Activated CD4-positive, alpha-beta memory T cell treated with anti-CD3 and anti-CD28 coated beads for 36 hours (primary cell): ENCODE results near the gene COPS4. TPM values are rescaled to one million over a fixed set of nuclear protein-coding genes. Genes with fewer than 3 reads are reported as not detected.
A peak's percentile ranks its signal among the peaks of the same experiment; 100 is the strongest.
"Not testable (repeated sequence)": the region's sequence is repeated elsewhere in the genome, so short reads cannot be mapped to it uniquely, and the experiment has no call there.

Source experiments
- CTCF ChIA-PET: fragments of 350-600 bp; sonication (Branson Sonifier 250); formaldehyde crosslinking; loops from one replicate; lab custom pipeline; 2021; ENCODE audit warnings: antibody characterized with exemption, inconsistent platforms; lab: Charles Lee
- POLR2A ChIA-PET: fragments of 350-600 bp; sonication (Branson Sonifier 250); formaldehyde crosslinking; loops from one replicate; lab custom pipeline; 2021; ENCODE audit warnings: antibody characterized with exemption; lab: Charles Lee
- DNase-seq: peaks from one replicate; pipeline ENCODE4 v3.0.0-alpha.2; 2020
- H3K27ac Mint-ChIP-seq: one replicate; pipeline ENCODE4 v1.8.0; 2021; ENCODE audit warnings: mixed read lengths
- H3K27me3 Mint-ChIP-seq: one replicate; pipeline ENCODE4 v1.8.0; 2021; ENCODE audit warnings: mixed read lengths
- H3K36me3 Mint-ChIP-seq: one replicate; pipeline ENCODE4 v1.8.0; 2021; ENCODE audit warnings: mixed read lengths
- H3K4me1 Mint-ChIP-seq: one replicate; pipeline ENCODE4 v1.8.0; 2021; ENCODE audit warnings: low read depth, mixed read lengths
- H3K4me3 Mint-ChIP-seq: one replicate; pipeline ENCODE4 v1.8.0; 2021; ENCODE audit warnings: mild to moderate bottlenecking, mixed read lengths
- H3K9me3 Mint-ChIP-seq: one replicate; pipeline ENCODE4 v1.8.0; 2021; ENCODE audit warnings: mixed read lengths
- intact Hi-C: fragments of 100-400 bp; cut with micrococcal nuclease; formaldehyde crosslinking; loops from one replicate; pipeline ENCODE4 v1.15.1; 2023
- total RNA-seq, 2 experiments: library from RNA; stranded (reverse); gene quantifications; one replicate each; pipeline ENCODE4 v1.2.3, GENCODE V29; 2021

COPS4 gene
- total RNA-seq, 2 experiments from 2014 or later: 38.5 to 40.6 TPM

- Mint-ChIP-seq H3K9me3 (no peaks in the 10 kb centered on the region), H3K4me1 (no peaks in the 10 kb centered on the region), H3K27me3 (no peaks in the 10 kb centered on the region), H3K36me3 (peaks cover 29% of the 10 kb centered on the region), H3K27ac (no peak overlapping the region), H3K4me3 (no peak overlapping the region)
- CTCF ChIA-PET: no interaction called here
- POLR2A ChIA-PET: no interaction called here
- DNase-seq: no peak
- intact Hi-C loops: no loop called here
Measured at GRCh38 chr4:83065266-83065665, 30.3 kb downstream of the COPS4 start.

DNA sequence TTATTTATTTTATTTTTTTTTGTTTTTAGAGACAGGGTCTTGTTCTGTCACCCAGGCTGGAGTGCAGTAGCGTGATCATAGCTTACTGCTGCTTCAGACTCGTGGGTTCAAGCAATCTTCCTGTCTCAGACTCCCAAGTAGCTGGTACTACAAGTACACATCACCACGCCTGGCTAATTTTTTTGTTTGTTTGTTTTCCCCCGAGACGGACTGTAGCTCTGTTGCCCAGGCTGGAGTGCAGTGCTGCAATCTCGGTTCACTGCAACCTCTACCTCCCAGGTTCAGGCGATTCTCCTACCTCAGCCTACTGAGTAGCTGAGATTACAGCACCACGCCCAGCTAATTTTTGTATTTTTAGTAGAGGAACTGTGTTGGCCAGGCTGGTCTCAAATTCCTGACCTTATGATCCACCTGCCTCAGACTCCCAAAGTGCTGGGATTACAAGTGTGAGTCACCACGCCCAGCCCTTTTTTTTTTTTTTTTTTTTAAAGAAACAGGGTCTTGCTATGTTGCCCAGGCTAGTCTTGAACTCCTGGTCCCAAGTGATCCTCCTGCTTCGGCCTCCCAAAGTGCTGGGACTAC, 32.2 kb downstream of the COPS4 start:
- intact Hi-C loops: no loop called here
- H3K27me3 Mint-ChIP-seq: no peaks in the 10 kb centered on the region
- CTCF ChIA-PET: interaction anchor here (0.8 to 1.4 kb wide), 2 partner anchors 186 to 193 kb away, joined by 3 to 5 read pairs; no protein-coding TSS in a partner anchor
- H3K4me3 Mint-ChIP-seq: no peak overlapping the region
- H3K27ac Mint-ChIP-seq: no peak overlapping the region
- no peaks in the 10 kb centered on the region for H3K9me3 Mint-ChIP-seq
- H3K4me1 Mint-ChIP-seq: no peaks in the 10 kb centered on the region
- no peak for DNase-seq
- peaks cover 25% of the 10 kb centered on the region for H3K36me3 Mint-ChIP-seq
- POLR2A ChIA-PET: no interaction called here

DNA sequence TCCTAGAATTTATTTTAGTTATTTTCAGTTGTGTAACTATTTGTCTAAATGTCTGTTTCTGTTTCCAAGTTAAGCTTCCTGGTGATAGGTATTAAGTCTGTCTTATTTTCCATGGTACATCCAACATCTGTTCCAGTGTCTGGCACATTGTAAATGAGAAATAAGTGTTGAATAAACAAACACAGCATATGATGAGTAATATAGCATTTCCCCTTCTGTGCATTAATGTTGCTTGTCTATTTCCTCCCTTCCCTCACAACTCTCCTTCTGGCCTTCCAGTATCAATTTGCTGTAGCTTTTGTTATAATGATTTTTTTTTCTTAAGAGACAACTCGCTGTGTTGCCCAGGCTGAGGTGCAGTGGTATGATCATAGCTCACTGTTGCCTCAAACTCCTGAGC, 36.1 kb downstream of the COPS4 start:
- H3K9me3 Mint-ChIP-seq: no peaks in the 10 kb centered on the region
- H3K4me3 Mint-ChIP-seq: no peak overlapping the region
- no peak for DNase-seq
- peaks cover 8% of the 10 kb centered on the region for H3K4me1 Mint-ChIP-seq
- peaks cover 33% of the 10 kb centered on the region for H3K36me3 Mint-ChIP-seq
- no peaks in the 10 kb centered on the region for H3K27me3 Mint-ChIP-seq
- ChIA-PET CTCF (interaction anchor here (0.7 to 2.8 kb wide), 9 partner anchors 21 to 213 kb away, joined by 3 to 11 read pairs (median 3); partner anchors contain the start of gene COQ2), POLR2A (no interaction called here)
- H3K27ac Mint-ChIP-seq: no peak overlapping the region
- intact Hi-C loops: no loop called here

- CTCF ChIA-PET: interaction anchor here (0.7 to 3.3 kb wide), 31 partner anchors 15 to 223 kb away, joined by 3 to 21 read pairs (median 5); partner anchors contain the start of genes COPS4 and COQ2
Measured at GRCh38 chr4:83074086-83074704, 39.2 kb downstream of the COPS4 start.

GRCh38 chr4:83074783-83075182, 39.8 kb downstream of the COPS4 start:
- DNase-seq: peak; percentile 79

More at GRCh38 chr4:83074086-83074704, 39.2 kb downstream of the COPS4 start:
- peaks cover 8% of the 10 kb centered on the region for H3K4me1 Mint-ChIP-seq
- H3K9me3 Mint-ChIP-seq: no peaks in the 10 kb centered on the region
- intact Hi-C loops: loop anchor here (1.0 to 2.0 kb wide), 10 partner anchors 36 to 283 kb away; partner anchors contain the start of genes COPS4 and PLAC8
- H3K27ac Mint-ChIP-seq: no peak overlapping the region
- DNase-seq: peak; percentile 49
- H3K4me3 Mint-ChIP-seq: peak overlapping the region; percentile 16
- POLR2A ChIA-PET: interaction anchor here (0.6 to 1.7 kb wide), 5 partner anchors 34 to 712 kb away, joined by 4 to 6 read pairs (median 4); partner anchors contain the start of genes COPS4 and COQ2
- H3K36me3 Mint-ChIP-seq: peaks cover 25% of the 10 kb centered on the region
- no peaks in the 10 kb centered on the region for H3K27me3 Mint-ChIP-seq

DNA sequence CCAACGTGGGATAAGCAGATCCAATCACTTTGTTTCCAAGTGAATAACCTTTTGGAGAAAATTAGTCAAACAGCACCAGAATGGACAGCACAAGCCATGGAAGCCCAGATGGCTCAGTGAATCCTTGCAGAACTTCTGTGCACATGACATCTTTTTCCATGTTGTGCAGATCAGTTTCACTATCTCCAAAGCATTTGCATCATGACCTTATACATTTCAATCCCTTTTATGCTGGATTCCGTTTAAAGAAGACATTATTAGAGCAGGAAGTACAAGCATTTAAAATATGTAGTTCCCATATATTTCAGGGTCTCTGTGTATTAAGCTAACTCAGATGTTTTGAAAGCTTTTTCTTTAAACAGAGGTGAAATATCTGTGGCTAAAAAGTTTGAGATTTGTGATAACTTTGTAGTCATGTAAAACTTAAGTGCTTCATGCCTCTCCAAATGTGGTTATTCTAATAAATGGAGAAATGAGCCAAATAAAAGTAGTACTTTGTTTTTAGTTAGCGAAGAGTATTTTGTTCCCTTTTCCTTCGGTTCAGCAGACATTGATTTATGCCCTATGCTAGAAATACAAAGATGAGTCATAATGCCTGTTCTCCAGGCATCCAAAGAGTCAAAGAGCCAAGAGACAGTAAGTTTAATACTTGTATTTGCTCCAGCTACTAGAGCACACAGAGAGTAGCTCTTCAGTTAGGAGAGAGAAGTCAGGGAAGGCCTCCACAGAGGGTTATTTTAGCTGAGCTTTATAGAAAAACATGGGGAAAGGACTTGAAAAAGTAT, 40.5 kb downstream of the COPS4 start:
- Mint-ChIP-seq H3K27ac (no peak overlapping the region), H3K27me3 (no peaks in the 10 kb centered on the region), H3K9me3 (no peaks in the 10 kb centered on the region), H3K4me1 (peaks cover 8% of the 10 kb centered on the region), H3K4me3 (no peak overlapping the region), H3K36me3 (peaks cover 20% of the 10 kb centered on the region)
- ChIA-PET POLR2A (interaction anchor here (1.2 to 1.7 kb wide), 3 partner anchors 9 to 209 kb away, joined by 4 to 6 read pairs (median 5); partner anchors contain the start of gene COQ2), CTCF (interaction anchor here (0.6 to 3.3 kb wide), 20 partner anchors 17 to 218 kb away, joined by 3 to 21 read pairs (median 6); partner anchors contain the start of genes COPS4 and COQ2)
- intact Hi-C loops: loop anchor here (2.0 kb wide), 3 partner anchors 41 to 281 kb away; partner anchors contain the start of gene COPS4
- no peak for DNase-seq

More at GRCh38 chr4:83074783-83075182, 39.8 kb downstream of the COPS4 start:
- ChIA-PET CTCF (interaction anchor here (0.7 to 3.3 kb wide), 30 partner anchors 15 to 218 kb away, joined by 3 to 21 read pairs (median 5); partner anchors contain the start of genes COPS4 and COQ2), POLR2A (interaction anchor here (0.9 to 1.7 kb wide), 4 partner anchors 33 to 209 kb away, joined by 4 to 6 read pairs (median 4); partner anchors contain the start of genes COPS4 and COQ2)
- Mint-ChIP-seq H3K36me3 (peaks cover 22% of the 10 kb centered on the region), H3K4me3 (peak overlapping the region; percentile 9)
- intact Hi-C loops: loop anchor here (1.0 to 2.0 kb wide), 10 partner anchors 36 to 282 kb away; partner anchors contain the start of genes COPS4 and PLAC8
- not testable (repeated sequence) for H3K27ac Mint-ChIP-seq, H3K27me3 Mint-ChIP-seq, H3K4me1 Mint-ChIP-seq, H3K9me3 Mint-ChIP-seq

GRCh38 chr4:83080561-83080960, 45.6 kb downstream of the COPS4 start:
- Mint-ChIP-seq H3K36me3 (peaks cover 14% of the 10 kb centered on the region), H3K4me3 (no peak overlapping the region), H3K27ac (no peak overlapping the region), H3K9me3 (peaks cover 3% of the 10 kb centered on the region), H3K27me3 (no peaks in the 10 kb centered on the region), H3K4me1 (peaks cover 27% of the 10 kb centered on the region)
- DNase-seq: no peak
- CTCF ChIA-PET: no interaction called here
- POLR2A ChIA-PET: interaction anchor here (1.1 kb wide), 1 partner anchor 160 kb away, joined by 3 read pairs; no protein-coding TSS in a partner anchor
- intact Hi-C loops: no loop called here

DNA sequence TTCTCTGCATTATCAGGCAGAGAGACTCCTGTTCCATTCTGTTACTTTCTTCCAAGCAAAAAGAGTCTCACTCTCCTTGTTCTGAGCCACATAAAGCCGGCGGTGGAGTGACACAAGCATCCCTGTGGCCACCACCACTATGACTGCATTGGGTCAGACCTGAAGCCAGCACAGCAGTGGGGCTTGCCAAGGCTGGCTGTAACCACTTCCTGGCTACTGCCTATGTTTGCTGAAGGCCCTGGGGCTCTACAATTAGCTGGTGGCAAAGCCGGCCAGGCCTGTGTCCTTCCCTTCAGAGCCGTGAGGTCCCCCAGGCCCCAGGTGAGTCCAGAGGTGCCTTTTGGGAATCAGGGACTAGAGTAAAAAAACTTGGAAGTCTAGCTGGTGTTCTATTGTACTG, 47.8 kb downstream of the COPS4 start:
- Mint-ChIP-seq H3K36me3 (peaks cover 4% of the 10 kb centered on the region), H3K4me1 (peaks cover 27% of the 10 kb centered on the region), H3K4me3 (no peak overlapping the region), H3K9me3 (peaks cover 3% of the 10 kb centered on the region), H3K27ac (no peak overlapping the region), H3K27me3 (no peaks in the 10 kb centered on the region)
- no peak for DNase-seq
- CTCF ChIA-PET: interaction anchor here (1.0 to 1.8 kb wide), 2 partner anchors 170 to 199 kb away, joined by 3 to 5 read pairs; no protein-coding TSS in a partner anchor
- intact Hi-C loops: no loop called here
- POLR2A ChIA-PET: no interaction called here

DNA sequence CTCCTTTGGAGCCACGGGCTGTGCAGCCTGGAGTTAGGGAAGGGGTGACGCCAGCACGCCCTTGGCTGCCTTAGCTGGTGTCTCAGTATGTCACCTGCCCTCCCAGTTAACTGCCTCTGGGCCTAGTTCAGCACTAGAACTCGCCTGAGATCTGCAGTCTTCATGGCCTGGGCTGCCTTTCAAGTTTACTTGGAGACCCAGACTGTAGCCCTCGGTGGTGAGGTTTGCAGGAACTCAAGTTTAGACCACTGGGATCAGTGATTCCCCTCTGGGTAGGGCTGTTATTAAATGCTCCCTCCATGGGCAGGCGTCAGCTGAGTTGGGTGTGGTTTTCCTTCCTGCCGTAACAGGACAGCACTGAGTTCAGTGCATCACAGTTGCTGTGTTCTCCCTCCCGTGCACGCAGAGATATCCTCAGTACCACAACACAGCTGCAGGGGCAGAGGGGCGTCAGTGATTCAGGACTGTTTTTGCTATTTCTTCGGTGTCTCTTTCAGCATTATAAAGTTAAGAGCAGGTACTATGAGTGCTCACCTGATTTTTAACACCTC, 49.0 kb downstream of the COPS4 start:
- intact Hi-C loops: no loop called here
- DNase-seq: peak; percentile 63
- Mint-ChIP-seq H3K4me1 (peaks cover 27% of the 10 kb centered on the region), H3K27me3 (no peaks in the 10 kb centered on the region), H3K9me3 (peaks cover 3% of the 10 kb centered on the region), H3K27ac (peak overlapping the region; percentile 40), H3K4me3 (no peak overlapping the region), H3K36me3 (peaks cover 11% of the 10 kb centered on the region)
- ChIA-PET POLR2A (interaction anchor here (0.6 to 0.8 kb wide), 2 partner anchors 8 to 185 kb away, joined by 3 to 4 read pairs; no protein-coding TSS in a partner anchor), CTCF (interaction anchor here (1.0 to 1.8 kb wide), 4 partner anchors 26 to 198 kb away, joined by 3 to 5 read pairs (median 4); no protein-coding TSS in a partner anchor)

DNA sequence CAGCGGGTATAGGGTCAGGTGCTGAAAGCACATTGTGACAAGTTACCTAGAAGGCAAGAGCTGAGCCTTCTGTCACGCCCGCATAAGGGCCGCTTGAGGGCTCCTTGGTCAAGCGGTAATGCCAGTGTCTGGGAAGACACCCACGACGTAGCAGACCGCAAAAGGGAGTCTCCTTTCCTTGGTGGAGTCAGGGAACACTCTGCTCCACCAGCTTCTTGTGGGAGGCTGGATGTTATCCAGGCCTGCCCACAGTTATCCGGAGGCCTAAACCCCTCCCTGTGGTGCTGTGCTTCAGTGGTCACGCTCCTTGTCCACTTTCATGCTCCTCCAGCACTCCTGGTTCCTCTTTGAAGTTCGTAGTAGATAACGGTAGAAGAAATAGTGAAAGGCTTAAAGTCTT, 50.0 kb downstream of the COPS4 start:
- Mint-ChIP-seq H3K36me3 (peaks cover 12% of the 10 kb centered on the region), H3K4me1 (peaks cover 27% of the 10 kb centered on the region)
- DNase-seq, H3K4me3 Mint-ChIP-seq, H3K9me3 Mint-ChIP-seq, H3K27me3 Mint-ChIP-seq, intact Hi-C loops, POLR2A ChIA-PET, H3K27ac Mint-ChIP-seq: not testable (repeated sequence)
- CTCF ChIA-PET: interaction anchor here (0.7 to 1.3 kb wide), 4 partner anchors 25 to 346 kb away, joined by 3 to 5 read pairs (median 3); no protein-coding TSS in a partner anchor
